HepG2 (cell line): Measurements from ENCODE around the gene R3HDM4. TPM values are rescaled to one million over a fixed set of nuclear protein-coding genes. Genes with fewer than 3 reads are reported as not detected.
A peak's percentile ranks its signal among the peaks of the same experiment; 100 is the strongest.

ENCODE experiments used
- ARID2 ChIP-seq: sonication (generic); formaldehyde crosslinking; IDR thresholded peaks from 2 replicates; pipeline ENCODE4 v1.8.1; 2022; ENCODE audit warnings: mild to moderate bottlenecking, missing genetic modification reagents, borderline replicate concordance
- FOXK1 ChIP-seq: sonication (generic); formaldehyde crosslinking; IDR thresholded peaks from 2 replicates; pipeline ENCODE4 v1.4.0; 2020; ENCODE audit warnings: low read depth, missing genetic modification reagents, borderline replicate concordance
- GATAD2A ChIP-seq: IDR thresholded peaks from 2 replicates; pipeline ENCODE4 v1.6.1; 2016
- NKX3-1 ChIP-seq: sonication (generic); formaldehyde crosslinking; IDR thresholded peaks from 2 replicates; pipeline ENCODE4 v1.5.0; 2020; ENCODE audit warnings: missing genetic modification reagents
- ZBTB26 ChIP-seq: IDR thresholded peaks from 2 replicates; pipeline ENCODE4 v1.6.1; 2016; ENCODE audit warnings: missing compliant biosample characterization, missing genetic modification reagents, borderline replicate concordance
- ZNF160 ChIP-seq: sonication (generic); formaldehyde crosslinking; IDR thresholded peaks from 2 replicates; pipeline ENCODE4 v1.8.0; 2022; ENCODE audit warnings: mild to moderate bottlenecking, inconsistent platforms, missing genetic modification reagents
- ZNF264 ChIP-seq: sonication (generic); formaldehyde crosslinking; IDR thresholded peaks from 2 replicates; pipeline ENCODE4 v1.4.0; 2020; ENCODE audit warnings: missing genetic modification reagents
- ZNF362 ChIP-seq: sonication (generic); formaldehyde crosslinking; IDR thresholded peaks from 2 replicates; pipeline ENCODE4 v1.4.0; 2020; ENCODE audit warnings: missing genetic modification reagents, mild to moderate bottlenecking, borderline replicate concordance
- ZNF407 ChIP-seq: sonication (generic); formaldehyde crosslinking; IDR thresholded peaks from one replicate; pipeline ENCODE4 v1.5.1; 2020; ENCODE audit warnings: mild to moderate bottlenecking, missing genetic modification reagents; ENCODE audit errors: not compliant biosample characterization
- ZNF609 ChIP-seq: sonication (generic); formaldehyde crosslinking; IDR thresholded peaks from 2 replicates; pipeline ENCODE4 v1.4.0; 2020; ENCODE audit warnings: mild to moderate bottlenecking, missing genetic modification reagents, borderline replicate concordance
- polyA plus RNA-seq, 8 experiments: library from polyadenylated mRNA; depleted of rRNA in 3 of 8; stranded (reverse) in 7 of 8; unstranded in 1 of 8; fragments of >200 nt; fragmentation: Illumina TruSeq in 4 of 8; extraction: Trizol in 4 of 8; gene quantifications; 2 replicates each; pipeline versions ENCODE4 v1.2.1 to v1.2.3, GENCODE V29; 2011 to 2016; ENCODE audit warnings: low read depth in 4 of 8, missing spikeins in 1 of 8, mixed read lengths in 1 of 8; ENCODE audit not compliant: insufficient read depth in 1 of 8
- total RNA-seq, 5 experiments: library from RNA; depleted of rRNA; stranded (reverse); fragments of >200 nt; fragmentation: Illumina TruSeq; extraction: Trizol; gene quantifications; 2 replicates each; pipeline ENCODE4 v1.2.3, GENCODE V29; 2016; ENCODE audit warnings: low read depth in 1 of 5

R3HDM4 gene
- total and polyA plus RNA-seq, 2 of the 13 experiments (the other 11 are each of a cell fraction or from before 2014, with no cell fraction given): 26.2 to 26.9 TPM

GRCh38 chr19:961866-962620 is 49.0 kb upstream of the R3HDM4 start (continued):
- TF ChIP-seq ZNF407 (CRISPR knock-in tag) (no peak), NKX3-1 (CRISPR knock-in tag) (no peak), FOXK1 (CRISPR knock-in tag) (no peak; the same call in 1 of the 2 replicates), ZNF264 (no peak), ARID2 (CRISPR knock-in tag) (no peak), ZNF362 (CRISPR knock-in tag) (peak; percentile 71; the same call in 1 of the 2 replicates), ZBTB26 (CRISPR knock-in tag) (no peak), GATAD2A (peak; percentile 35; the same call in 1 of the 2 replicates), ZNF160 (CRISPR knock-in tag) (no peak), ZNF609 (CRISPR knock-in tag) (peak; percentile 39; the same call in 1 of the 2 replicates)
